HG03139 (cell line): ENCODE data around the gene SLX4IP.

Source experiments
- ATAC-seq: cut with Tn5 transposase; IDR thresholded peaks from one replicate; pipeline ENCODE4 v1.9.1; 2021; ENCODE audit not compliant: unreplicated experiment

The SLX4IP gene

DNA sequence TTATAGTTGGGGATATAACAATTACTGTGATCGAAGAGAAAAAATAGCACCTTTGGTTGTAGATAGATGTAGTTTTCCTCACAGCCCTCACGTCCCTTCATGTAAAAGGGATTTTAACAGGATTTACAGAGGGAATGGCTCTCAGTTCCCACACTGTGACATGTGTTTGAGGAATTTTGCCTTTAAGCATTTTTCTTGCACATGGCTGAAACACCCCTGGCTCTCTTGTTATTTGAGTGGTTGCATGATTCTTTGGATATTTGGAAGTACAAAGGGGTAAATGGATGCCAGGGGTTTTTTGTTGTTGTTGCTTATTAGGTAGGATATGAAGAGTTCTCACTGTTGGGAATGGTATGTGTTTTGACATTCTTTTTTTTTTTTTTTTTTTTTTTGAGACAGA lies 190.5 kb downstream of the SLX4IP start:
- no peak for ATAC-seq

DNA sequence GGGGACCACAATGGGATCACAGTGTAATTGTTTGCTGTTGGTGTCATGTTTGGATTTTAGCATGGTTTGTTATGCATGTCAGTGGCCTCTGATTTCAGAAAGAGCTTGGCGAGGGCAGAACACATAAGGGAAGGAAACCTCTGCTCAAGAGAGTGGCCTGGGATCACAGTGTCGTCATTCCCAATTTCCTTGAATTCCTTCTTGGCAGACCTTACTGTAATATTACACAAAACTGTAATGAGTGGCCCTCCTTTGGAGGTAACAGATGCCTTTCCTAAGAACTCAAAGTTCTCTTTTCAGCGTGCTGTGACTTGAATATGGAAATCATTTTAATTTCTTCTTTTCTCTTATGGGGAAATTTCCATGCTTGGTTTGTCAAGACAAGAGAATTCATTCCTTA lies 191.8 kb downstream of the SLX4IP start:
- ATAC-seq = no peak

DNA sequence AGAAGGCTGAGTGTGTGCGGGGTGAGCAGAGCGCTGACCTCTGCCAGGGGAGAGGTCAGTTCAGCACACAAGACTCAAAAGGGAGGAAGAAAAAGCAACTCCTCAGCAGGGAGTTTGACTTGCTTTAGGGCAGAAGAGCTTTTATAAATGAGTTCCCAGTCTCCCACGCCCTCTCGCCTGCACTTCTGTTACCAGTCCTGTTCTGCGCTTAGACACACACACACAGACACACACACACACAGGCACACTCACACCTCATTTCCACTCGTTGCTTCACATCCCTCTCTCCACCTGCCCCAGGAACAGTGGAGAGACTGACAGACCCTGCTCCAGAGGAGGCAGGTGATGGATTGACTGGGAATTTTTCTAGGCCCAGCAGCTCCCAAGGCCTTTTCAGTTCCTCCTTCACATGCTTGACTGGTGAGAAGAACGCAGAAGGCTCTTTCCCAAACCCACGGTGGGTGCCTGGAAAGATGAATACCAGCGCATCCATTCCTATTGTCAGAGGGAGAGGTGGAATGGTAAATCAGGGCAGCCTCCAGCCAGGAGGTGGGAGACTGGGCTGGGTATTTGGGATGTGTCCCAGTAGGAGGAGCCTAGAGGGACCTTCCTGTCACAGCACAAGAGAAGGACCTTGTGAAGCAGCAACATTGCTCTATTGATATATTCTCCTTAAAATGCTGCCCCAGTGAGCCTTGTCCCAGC lies 195.0 kb downstream of the SLX4IP start:
- ATAC-seq = no peak

DNA sequence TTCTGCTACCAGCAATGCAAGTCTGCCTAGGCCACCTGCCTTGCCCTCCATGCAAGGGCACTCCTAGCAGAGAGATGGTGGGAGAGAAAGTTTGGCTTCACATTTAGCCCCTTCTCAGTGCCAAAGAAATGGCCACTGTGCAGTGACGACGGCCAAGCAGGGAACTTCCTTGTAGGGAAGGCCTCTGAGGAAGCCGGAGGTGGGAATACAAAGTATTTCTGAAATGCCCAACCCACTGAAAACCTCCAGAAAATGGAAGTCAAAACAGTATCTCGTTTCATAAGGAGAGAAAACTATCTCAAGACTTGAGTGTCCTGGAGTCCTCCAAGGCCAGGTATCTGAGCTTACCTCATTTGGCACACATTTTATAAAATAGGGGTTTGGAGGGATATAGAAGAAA lies 196.0 kb downstream of the SLX4IP start:
- no peak for ATAC-seq

DNA sequence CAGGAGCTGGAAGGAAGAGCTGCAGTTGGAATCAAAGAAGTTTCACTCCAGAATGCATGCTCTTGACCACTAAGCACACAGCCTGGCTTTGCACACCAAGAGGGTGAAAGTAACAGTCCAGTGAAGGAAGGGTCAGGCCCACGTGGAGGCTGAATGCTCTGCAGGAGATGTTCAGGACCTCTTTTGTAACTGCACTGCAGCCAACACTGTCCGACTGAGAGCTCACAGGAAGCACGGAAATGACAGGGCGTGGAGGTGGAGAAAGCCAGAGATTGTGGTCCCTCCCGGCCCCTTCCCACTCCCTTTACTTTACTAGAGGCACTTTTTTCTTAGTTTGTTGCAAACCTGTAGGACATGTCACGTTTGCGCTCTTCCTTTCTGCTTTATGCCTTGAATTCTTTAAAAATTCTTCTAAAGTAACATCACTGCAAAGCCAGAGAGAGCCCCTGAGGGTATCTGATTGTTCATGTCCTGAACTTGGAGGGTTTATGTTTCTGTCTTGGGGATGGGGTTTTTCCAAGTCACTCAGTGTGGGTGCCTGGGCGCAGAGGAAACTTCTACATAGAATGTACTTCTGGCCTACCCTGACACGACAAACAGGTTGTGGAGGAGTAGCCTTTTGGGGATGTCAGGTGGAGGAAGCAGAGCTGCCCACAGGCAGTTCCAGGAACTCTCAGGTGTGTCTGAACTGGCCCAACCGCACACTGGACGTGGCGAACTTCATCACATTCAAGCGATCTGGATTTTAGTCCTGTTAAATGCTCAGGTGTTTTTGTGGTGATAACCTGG lies 197.8 kb downstream of the SLX4IP start:
- no peak for ATAC-seq

DNA sequence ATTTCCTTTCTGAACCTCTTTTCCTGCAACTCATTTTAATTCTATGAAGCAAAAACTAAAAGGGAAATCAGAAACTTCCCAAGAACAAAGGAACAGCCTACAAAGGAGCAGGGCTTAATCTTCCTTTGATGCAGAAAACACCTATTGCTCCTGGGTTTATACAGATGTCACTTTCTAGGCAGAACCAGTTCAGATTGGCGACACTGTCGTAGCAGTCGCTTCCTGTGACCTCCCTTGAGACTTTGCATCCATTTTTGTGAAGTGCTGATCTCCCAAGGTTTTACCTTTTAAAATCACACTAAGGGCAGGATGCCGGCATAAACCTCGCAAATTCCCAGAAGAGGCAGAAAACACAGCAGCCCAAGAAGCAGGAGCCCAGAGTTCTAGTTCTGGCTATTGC lies 198.6 kb downstream of the SLX4IP start:
- no peak for ATAC-seq

DNA sequence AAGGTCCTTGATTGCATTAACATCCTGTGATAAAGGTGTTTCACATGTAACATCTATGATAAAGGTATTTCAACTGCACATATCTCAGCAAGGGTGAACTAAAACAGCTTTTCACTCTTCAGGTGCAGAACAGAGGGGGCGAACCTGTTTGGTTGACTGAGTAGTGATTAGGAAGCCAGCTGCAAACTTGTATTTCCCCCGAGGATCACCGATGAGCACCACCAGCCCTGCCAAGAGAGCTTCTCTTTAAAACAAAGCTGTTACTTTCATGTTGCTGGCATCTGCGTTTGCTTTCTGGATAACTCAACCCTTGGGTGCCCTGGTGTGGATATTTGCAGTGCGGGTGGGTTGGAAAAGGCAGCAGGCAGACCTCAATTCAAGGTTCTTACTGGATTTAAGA lies 199.1 kb downstream of the SLX4IP start:
- ATAC-seq = no peak

DNA sequence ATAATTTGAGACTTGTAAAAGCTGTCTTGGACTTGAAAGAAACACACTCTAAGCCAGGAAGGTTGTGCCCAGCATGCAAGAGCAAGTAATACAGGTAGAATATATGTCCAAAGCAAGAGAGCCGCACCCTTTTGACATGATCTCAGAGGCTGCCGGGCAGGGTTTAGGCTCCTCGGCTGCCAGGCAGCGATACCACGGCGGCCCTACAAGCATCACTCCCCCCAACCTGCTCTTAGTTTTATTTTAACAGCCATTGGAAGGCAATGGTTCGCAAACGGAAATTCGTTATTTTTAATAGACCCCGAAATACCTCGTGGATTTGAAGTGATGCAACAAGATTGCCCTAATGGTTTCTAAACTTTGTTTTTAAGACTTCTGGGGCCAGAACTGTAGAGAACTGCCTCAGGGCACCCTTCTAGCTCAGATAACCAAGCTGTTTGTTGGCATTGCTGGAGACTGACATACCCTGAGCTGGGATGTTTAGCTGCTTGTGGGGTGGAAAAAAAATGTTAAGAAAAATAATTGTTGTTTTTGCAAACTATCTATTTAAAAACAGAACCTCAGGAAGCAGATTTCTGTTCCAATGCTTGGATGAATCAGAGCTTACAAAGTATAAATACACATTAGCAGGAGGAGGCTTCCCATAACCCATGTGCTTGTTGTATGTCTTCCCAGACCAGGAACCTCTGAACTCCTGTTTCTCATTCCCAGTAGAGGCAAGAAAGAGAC lies 199.7 kb downstream of the SLX4IP start:
- no peak for ATAC-seq

DNA sequence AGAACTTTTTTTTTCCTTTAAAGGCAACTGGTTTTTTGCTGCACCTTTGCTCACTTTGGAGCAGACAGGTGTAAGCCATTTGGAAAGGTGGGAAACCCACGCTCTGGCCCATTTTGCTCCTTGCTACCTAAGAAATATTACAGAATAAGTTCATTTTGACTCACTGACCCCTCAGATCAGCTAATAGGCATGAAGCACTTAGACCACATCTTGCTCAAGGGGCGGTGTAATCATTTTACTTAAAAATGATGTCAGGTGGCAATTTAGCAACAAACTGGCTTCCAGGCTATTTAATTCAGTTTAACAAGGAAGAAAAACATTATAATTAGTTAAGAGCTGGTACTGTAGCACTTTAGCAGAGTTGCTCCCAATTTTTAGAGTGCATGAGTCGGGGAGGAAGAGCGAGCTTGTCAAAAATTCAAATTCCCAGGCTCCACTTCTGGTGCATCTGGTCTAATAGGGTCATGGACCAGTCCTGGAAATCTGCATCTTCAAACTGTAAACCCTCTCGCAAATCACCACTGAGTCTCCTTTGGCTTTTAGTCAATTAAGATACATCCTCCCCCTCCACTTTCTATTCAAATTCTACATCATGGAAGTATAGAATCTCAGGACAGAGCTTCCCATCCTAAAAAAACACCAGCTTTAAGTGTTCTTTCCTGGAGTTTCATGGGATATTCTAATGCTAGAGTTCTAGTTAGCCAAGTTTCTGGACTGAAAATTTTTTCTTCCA lies 200.5 kb downstream of the SLX4IP start:
- no peak for ATAC-seq

DNA sequence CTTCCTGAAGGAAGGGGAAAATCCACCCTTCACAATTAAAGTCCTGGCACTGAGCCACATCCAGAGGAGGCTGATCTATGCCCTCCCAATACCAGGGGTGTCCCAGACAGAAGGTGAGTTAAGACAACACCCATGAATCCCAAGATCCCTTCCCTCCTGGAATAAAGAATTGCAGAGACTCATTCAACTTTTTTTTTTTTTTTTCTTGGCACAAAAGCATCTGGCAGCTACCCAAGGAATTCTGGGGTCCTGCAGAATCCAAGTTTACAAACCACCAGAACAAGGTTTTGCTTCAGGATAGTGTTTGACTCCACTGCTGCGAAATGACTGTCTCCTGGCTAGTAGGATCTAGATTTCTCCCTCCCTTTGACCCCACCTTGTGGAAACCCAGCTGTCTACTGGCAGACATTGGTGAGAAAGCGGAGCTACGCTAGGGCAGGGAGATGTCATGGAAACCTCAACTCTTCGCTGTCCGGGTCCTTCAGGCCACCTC lies 201.3 kb downstream of the SLX4IP start:
- ATAC-seq = no peak

DNA sequence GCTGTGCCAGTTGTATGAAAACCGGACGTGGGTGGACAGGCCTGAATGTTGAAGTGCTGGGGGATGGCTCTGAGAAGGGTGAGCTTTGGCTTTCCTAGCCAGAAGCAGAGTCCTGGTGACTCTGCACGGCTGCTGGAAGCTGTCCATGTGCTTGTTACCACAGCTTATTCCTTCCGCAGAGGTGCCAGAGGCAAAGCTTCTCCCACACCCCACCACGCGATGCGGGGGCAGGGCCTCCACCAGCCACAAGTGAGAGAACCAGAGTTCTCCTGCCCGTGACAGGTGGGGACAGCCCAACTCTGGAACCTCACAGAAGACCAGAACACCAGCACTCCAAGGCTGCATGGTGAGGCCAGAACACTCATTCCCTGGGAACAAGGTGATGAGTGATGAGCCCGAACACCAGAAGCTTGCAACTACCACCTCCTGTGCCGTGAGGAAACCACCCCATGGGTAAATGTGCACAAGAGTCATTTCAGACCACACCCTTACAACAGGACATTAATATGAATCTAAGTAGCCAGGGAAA lies 202.0 kb downstream of the SLX4IP start:
- ATAC-seq = no peak

DNA sequence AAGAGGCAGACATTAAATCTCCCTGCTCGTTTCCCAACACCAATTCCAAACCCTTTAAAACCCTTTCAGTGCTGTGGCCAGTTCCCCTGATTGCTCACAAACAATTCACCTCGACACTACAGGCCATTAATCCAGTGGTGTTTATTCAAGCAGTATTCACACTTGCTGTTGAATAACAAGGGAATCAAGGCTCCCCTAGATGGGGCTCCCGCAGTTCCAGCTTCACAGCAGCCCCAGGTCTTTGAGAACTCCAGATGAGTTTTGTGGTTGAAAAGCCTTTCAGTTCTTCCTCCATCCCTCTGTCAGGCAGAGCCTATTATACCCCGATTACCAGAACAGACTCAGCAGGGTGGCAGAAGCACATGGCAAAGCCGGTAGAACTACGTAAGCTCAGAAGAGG lies 202.5 kb downstream of the SLX4IP start:
- ATAC-seq = no peak

DNA sequence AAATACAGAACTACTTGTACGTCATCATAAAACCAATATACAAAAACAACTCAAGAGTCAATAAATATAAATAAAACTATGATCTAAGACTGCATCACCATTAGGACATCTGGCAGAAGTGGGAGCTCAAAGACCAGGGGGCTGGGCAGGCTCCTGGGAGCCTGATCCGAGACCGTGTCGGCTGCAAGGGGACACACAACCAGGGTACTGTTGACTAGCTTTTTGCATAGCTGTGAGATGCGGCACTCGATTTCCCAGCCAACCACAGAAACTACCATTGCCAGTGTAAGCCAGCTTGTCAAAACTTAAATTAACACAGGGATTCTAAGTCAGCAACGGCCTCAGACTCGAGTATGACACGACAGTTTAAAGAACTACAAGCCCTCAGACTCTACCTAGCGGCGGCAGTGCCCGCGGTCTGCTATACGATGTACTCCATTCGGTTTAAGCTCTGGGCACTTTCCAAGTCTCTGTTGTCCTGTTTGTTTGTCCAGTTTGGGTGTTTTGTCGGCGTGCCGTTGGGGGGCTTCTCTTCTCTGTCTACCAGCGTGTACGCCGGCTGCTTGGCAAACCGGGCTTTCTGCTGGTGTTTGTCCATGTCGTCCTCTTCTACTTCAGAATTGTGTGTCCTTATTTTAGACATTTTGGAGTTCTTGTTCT lies 204.1 kb downstream of the SLX4IP start:
- ATAC-seq = no peak

DNA sequence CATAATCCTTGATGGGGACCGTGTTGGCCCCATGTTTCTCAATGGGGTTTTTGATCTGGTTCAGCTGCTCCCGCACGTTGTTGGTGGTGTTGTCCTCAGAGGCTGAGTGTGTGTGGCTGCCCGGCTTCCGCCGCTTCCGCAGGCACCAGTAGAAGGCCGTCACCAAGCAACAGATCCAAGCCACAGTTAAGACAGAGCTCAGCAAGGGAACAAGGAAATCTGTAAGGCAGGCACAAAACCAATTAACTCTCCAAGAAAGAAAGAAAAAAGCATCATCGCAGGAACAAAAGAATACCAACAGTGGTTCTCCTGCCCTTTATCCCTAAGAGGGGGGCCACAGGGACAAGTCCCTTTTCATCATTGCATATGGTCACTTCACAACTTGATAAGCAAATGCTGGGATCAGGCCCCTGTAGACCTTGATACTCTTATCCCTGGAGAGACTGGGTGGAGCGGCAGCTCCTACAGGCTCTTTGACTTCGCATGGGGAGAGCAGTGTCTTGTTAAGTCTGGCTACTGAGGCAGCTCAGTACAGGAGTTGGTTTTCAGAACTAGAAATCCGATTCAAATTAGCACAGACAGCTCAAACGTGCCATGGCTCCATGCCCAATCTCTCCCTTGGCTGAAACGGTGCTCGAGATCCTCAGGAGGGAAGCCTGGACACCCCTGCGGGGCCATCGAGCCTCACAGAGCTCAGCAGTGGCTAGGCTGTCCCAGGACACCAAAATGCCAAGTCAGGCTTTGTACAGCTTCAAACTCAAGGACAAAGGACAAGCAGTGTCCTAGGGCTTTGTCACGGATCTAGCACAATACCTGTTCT lies 204.8 kb downstream of the SLX4IP start:
- no peak for ATAC-seq

DNA sequence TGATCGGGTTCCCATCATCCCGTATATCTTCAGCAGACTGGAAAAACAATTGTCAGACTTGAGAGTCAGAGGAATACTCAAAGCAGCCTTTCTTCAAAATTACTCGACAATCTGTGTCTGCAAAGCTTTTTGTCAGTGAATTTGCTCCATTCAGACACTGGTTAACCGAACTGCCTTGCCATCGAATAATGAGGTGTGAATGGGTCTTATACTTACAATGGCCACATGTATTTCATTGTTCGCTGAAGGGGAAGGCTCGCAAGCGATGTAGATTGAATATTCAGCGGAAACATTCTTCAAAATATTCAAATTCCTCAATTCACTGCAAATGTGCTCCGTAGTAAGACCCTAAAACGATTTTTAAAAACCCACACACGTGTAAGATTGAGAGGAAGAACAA lies 205.8 kb downstream of the SLX4IP start:
- no peak for ATAC-seq

DNA sequence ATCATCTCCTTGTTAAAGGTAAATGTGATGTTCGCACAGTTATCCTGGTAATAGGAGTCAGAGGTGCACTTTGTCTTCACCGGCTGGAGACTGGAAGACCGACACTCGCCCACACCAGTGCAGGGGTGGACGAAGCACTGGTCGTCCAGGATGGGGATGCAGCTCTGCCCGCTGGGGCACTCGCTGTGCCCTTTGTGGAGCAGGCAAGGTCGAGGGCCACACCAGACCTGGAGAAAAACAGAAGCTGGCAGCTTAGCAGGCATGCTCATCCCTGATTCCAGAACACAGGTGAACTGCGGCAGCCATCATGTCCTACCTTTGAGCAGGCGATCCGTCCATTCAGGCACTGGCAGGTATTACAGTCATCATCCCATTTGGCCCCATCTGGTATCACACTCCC lies 206.4 kb downstream of the SLX4IP start:
- ATAC-seq = no peak

DNA sequence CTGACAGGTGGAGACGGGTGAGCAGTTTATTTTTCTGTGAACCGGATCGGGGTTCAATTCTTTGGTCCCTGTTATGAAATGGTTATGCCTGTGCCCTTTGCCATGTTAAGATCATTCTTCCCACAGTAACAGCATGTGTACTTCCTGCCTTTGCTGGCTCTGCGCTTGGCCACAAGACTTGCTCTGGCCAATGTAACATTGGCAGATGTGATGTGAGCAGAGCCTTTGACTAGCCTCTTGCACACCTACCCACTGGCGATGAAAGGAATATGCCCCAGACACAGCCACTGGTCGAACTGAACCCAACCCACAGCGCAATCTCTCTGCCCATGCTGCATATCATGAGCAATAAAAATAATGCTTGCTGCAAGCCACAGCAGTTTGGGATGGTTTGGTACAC lies 206.8 kb downstream of the SLX4IP start:
- ATAC-seq = no peak

DNA sequence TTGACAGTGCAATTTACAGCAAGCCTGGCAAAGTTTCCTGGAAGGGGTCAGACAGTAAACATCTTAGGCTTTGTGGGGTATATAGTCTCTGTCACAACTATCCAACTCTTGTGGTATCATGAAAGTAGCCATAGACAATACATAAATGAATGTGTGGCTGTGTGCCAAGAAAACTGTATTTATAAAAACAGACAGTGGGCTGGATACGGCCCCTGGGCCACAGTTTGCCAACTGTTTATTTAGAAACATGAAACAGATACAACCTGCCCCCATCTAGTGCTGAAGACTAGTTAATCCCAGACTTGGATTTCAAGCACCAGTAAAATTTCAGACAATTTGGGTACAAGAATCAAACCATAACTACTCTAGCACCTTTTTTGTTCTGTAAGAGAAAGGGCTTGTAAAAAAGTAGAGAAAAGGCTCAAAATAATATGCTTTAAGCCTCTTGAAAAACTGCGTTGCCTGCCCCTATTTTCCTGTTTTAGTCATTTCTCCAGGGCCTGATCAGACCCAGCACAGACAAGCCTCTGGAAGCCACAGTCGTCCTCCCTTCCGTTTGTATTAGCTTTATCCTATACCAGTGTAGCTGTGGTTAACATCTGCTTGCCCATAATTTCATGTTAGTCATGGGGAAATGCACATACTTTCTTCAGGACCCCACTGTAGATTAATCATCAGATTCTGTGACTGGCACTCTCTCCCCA lies 207.9 kb downstream of the SLX4IP start:
- no peak for ATAC-seq

DNA sequence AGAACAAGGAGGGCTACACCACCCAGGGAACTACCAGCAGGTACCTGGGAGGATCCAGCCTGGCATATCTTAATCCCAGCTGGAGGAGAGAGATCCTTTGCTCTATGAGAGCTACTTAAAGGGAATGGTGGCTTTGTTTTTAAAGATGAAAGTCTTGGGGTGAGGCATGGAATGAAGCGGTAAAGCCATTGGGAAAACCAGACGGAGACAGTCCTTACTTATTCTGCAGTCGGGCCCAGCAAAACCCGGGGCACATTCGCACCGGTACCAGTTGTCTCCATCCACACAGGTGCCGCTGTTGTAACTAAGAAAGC lies 208.4 kb downstream of the SLX4IP start:
- ATAC-seq = no peak
